H9 (cell line): ENCODE measurements around the gene EDC3. TPM values are rescaled to one million over a fixed set of nuclear protein-coding genes. Genes with fewer than 3 reads are reported as not detected.

Experiments
- DNase-seq: peaks from one replicate; pipeline ENCODE4 v3.0.0-alpha.2; 2017
- H2AFZ ChIP-seq: one replicate; pipeline ENCODE4 v1.6.1; 2013; ENCODE audit warnings: mild to moderate bottlenecking, low read length, control low read depth, moderate library complexity
- H2AK5ac ChIP-seq: 2 replicates; pipeline ENCODE4 v1.6.1; 2013; ENCODE audit warnings: low read length, control low read depth, mixed read lengths; ENCODE audit not compliant: insufficient read length
- H2BK120ac ChIP-seq: one replicate; pipeline ENCODE4 v1.6.1; 2013; ENCODE audit warnings: low read depth, mild to moderate bottlenecking, low read length, control low read depth, inconsistent platforms; ENCODE audit not compliant: poor library complexity, severe bottlenecking
- H2BK12ac ChIP-seq: 2 replicates; pipeline ENCODE4 v1.6.1; 2013; ENCODE audit warnings: low read length, control low read depth, mixed read lengths, low read depth; ENCODE audit not compliant: insufficient read length
- H2BK15ac ChIP-seq: 2 replicates; pipeline ENCODE4 v1.6.1; 2013; ENCODE audit warnings: low read depth, low read length, control low read depth
- H2BK20ac ChIP-seq: one replicate; pipeline ENCODE4 v1.6.1; 2013; ENCODE audit warnings: low read depth, mild to moderate bottlenecking, low read length, control low read depth, inconsistent platforms; ENCODE audit not compliant: poor library complexity, severe bottlenecking
- H2BK5ac ChIP-seq: 2 replicates; pipeline ENCODE4 v1.6.1; 2013; ENCODE audit warnings: low read length, control low read depth, mixed read lengths; ENCODE audit not compliant: insufficient read length
- H3K14ac ChIP-seq: 2 replicates; pipeline ENCODE4 v1.6.1; 2013; ENCODE audit warnings: low read length, control low read depth; ENCODE audit not compliant: insufficient read depth
- H3K18ac ChIP-seq: 2 replicates; pipeline ENCODE4 v1.6.1; 2013; ENCODE audit warnings: low read depth, mild to moderate bottlenecking, mixed read lengths, low read length, control low read depth; ENCODE audit not compliant: insufficient read length
- H3K23ac ChIP-seq: 2 replicates; pipeline ENCODE4 v1.6.1; 2013; ENCODE audit warnings: low read length, control low read depth, mixed read lengths, low read depth; ENCODE audit not compliant: insufficient read length
- H3K23me2 ChIP-seq: 2 replicates; pipeline ENCODE4 v1.6.1; 2013; ENCODE audit warnings: low read depth, mild to moderate bottlenecking, mixed read lengths, low read length, control low read depth; ENCODE audit not compliant: insufficient read length, poor library complexity, severe bottlenecking
- H3K27ac ChIP-seq: 2 replicates; pipeline ENCODE4 v1.5.1; 2013; ENCODE audit warnings: low read length, control low read depth, mixed read lengths, low read depth; ENCODE audit not compliant: insufficient read length
- H3K27me3 ChIP-seq: 2 replicates; pipeline ENCODE4 v1.6.1; 2013; ENCODE audit warnings: low read length, control low read depth, inconsistent platforms; ENCODE audit not compliant: insufficient read depth
- H3K4ac ChIP-seq: 2 replicates; pipeline ENCODE4 v1.6.1; 2013; ENCODE audit warnings: low read depth, mild to moderate bottlenecking, control low read depth, inconsistent platforms, low read length, moderate library complexity
- H3K4me1 ChIP-seq: 2 replicates; pipeline ENCODE4 v1.6.1; 2013; ENCODE audit warnings: low read length, control low read depth, inconsistent platforms; ENCODE audit not compliant: insufficient read depth
- H3K4me2 ChIP-seq: 2 replicates; pipeline ENCODE4 v1.6.1; 2013; ENCODE audit warnings: low read length, control low read depth, mixed read lengths; ENCODE audit not compliant: insufficient read length, insufficient read depth
- H3K56ac ChIP-seq: 2 replicates; pipeline ENCODE4 v1.6.1; 2013; ENCODE audit warnings: low read depth, mild to moderate bottlenecking, mixed read lengths, low read length, control low read depth; ENCODE audit not compliant: insufficient read length
- H3K79me1 ChIP-seq: 2 replicates; pipeline ENCODE4 v1.6.1; 2013; ENCODE audit warnings: low read depth, mild to moderate bottlenecking, moderate library complexity, low read length, control low read depth, inconsistent platforms; ENCODE audit not compliant: insufficient read depth, poor library complexity, severe bottlenecking
- H3K79me2 ChIP-seq: 2 replicates; pipeline ENCODE4 v1.6.1; 2013; ENCODE audit warnings: low read length, control low read depth, inconsistent platforms; ENCODE audit not compliant: insufficient read depth
- H3K9ac ChIP-seq: 2 replicates; pipeline ENCODE4 v1.6.1; 2013; ENCODE audit warnings: low read length, control low read depth, mixed read lengths; ENCODE audit not compliant: insufficient read length; ENCODE audit errors: extremely low read depth
- H3K9me3 ChIP-seq: one replicate; pipeline ENCODE4 v1.6.1; 2013; ENCODE audit warnings: low read depth, low read length, inconsistent platforms; ENCODE audit not compliant: control insufficient read depth
- H3T11ph ChIP-seq: one replicate; pipeline ENCODE4 v1.6.1; 2013; ENCODE audit warnings: mild to moderate bottlenecking, low read length, control low read depth, inconsistent platforms
- H4K20me1 ChIP-seq: one replicate; pipeline ENCODE4 v1.6.1; 2013; ENCODE audit not compliant: control insufficient read depth, insufficient read length, insufficient read depth
- H4K5ac ChIP-seq: 2 replicates; pipeline ENCODE4 v1.6.1; 2013; ENCODE audit warnings: low read depth, mild to moderate bottlenecking, mixed read lengths, low read length, control low read depth; ENCODE audit not compliant: insufficient read length
- H4K8ac ChIP-seq: replicated peaks from 2 replicates; pipeline ENCODE4 v1.6.1; 2013; ENCODE audit warnings: low read length, control low read depth, mixed read lengths, low read depth; ENCODE audit not compliant: insufficient read length
- H4K91ac ChIP-seq: 2 replicates; pipeline ENCODE4 v1.6.1; 2013; ENCODE audit warnings: low read depth, mild to moderate bottlenecking, moderate library complexity, mixed read lengths, low read length, control low read depth; ENCODE audit not compliant: insufficient read length
- H3K27ac Mint-ChIP-seq, 3 experiments: 2 replicates in 2 of 3; 3 replicates in 1 of 3; pipeline ENCODE4 v1.8.0; 2020 to 2021; ENCODE audit warnings: mixed read lengths in 3 of 3, mild to moderate bottlenecking in 1 of 3, moderate library complexity in 1 of 3
- H3K27me3 Mint-ChIP-seq: 2 replicates; pipeline ENCODE4 v1.8.0; 2021; ENCODE audit warnings: low read depth, mild to moderate bottlenecking, moderate library complexity, mixed read lengths
- H3K36me3 Mint-ChIP-seq, 3 experiments: 2 replicates in 2 of 3; 3 replicates in 1 of 3; pipeline ENCODE4 v1.8.0; 2020 to 2021; ENCODE audit warnings: low read depth in 3 of 3, mixed read lengths in 3 of 3; ENCODE audit not compliant: insufficient read depth in 1 of 3
- H3K4me1 Mint-ChIP-seq, 2 experiments: 2 replicates each; pipeline ENCODE4 v1.8.0; 2020; ENCODE audit warnings: mixed read lengths in 2 of 2
- H3K4me3 Mint-ChIP-seq, 2 experiments: 2 replicates in 1 of 2; 3 replicates in 1 of 2; pipeline ENCODE4 v1.8.0; 2020 to 2021; ENCODE audit warnings: mild to moderate bottlenecking in 2 of 2, mixed read lengths in 2 of 2, moderate library complexity in 1 of 2
- H3K9me3 Mint-ChIP-seq, 2 experiments: 2 replicates in 1 of 2; 3 replicates in 1 of 2; pipeline ENCODE4 v1.8.0; 2020; ENCODE audit warnings: mild to moderate bottlenecking in 2 of 2, mixed read lengths in 2 of 2, moderate library complexity in 1 of 2
- CTCF ChIP-seq: fragments of 200-600 bp; sonication (generic); conservative IDR thresholded peaks from 3 replicates; pipeline ENCODE4 v1.8.0; 2021; ENCODE audit warnings: antibody characterized with exemption, mild to moderate bottlenecking
- WGBS: extraction: QIAGEN DNeasy Blood & Tissue Kit; methylation state at CpG from one replicate; pipeline ENCODE4 v1.1.7; 2013; ENCODE audit warnings: missing lambda C conversion rate, low lambda C conversion rate, mixed read lengths; ENCODE audit not compliant: insufficient read length; ENCODE audit errors: extremely low coverage; 5-methylcytosine and 5-hydroxymethylcytosine counted together
- total RNA-seq: library from RNA; stranded (reverse); gene quantifications from 2 replicates; pipeline ENCODE4 v1.2.1, GENCODE V29; 2021

EDC3 gene
- total RNA-seq, 1 experiment from 2014 or later, result 60.5 TPM

GRCh38 chr15:74626336-74626735 is 69.5 kb downstream of the EDC3 start:
- H3K36me3 Mint-ChIP-seq, result peaks cover 49 to 86% (median 85%) of the 10 kb centered on the region in 3 experiments; a peak in 6 of 7 replicates
- TF ChIP-seq CTCF, result no peak
- Histone ChIP-seq H3K9ac (no peak overlapping the region), H3K79me2 (no peaks in the 10 kb centered on the region; the same call in 1 of the 2 replicates), H2BK12ac (no peak overlapping the region), H3K23ac (no peak overlapping the region), H3K27me3 (no peaks in the 10 kb centered on the region), H3K4me1 (no peaks in the 10 kb centered on the region), H4K20me1 (no peaks in the 10 kb centered on the region), H4K8ac (no peak overlapping the region), H2BK120ac (no peak overlapping the region), H2AFZ (no peak overlapping the region), H3K79me1 (peaks cover 2% of the 10 kb centered on the region), H3K27ac (no peak overlapping the region), H3K23me2 (no peaks in the 10 kb centered on the region), H3T11ph (no peak overlapping the region), H2BK15ac (no peak overlapping the region), H3K4me2 (no peak overlapping the region), H4K5ac (no peak overlapping the region), H3K18ac (no peak overlapping the region), H3K4ac (no peak overlapping the region), H2BK20ac (no peak overlapping the region), H2BK5ac (no peak overlapping the region), H3K14ac (no peak overlapping the region), H3K56ac (no peak overlapping the region), H4K91ac (no peak overlapping the region), H3K9me3 (no peaks in the 10 kb centered on the region), H2AK5ac (no peak overlapping the region)
- WGBS, result no CpG with 5 or more reads among the region's 7 CpGs
- DNase-seq, result no peak
- no peak overlapping the region for H3K27ac Mint-ChIP-seq
- no peaks in the 10 kb centered on the region; the same call in 1 of the 2 replicates for H3K27me3 Mint-ChIP-seq
- H3K4me1 Mint-ChIP-seq, result peaks cover 4 to 7% of the 10 kb centered on the region in 2 experiments
- H3K4me3 Mint-ChIP-seq, result no peak overlapping the region; a peak in 1 of 5 replicates
- no peaks in the 10 kb centered on the region for H3K9me3 Mint-ChIP-seq
